Cardiac muscle cell (in vitro differentiated cells and primary cell): ENCODE data around the gene U2AF2. TPM values are rescaled to one million over a fixed set of nuclear protein-coding genes. Genes with fewer than 3 reads are reported as not detected.

Source experiments
- DNase-seq, 2 donors: peaks; one replicate each; pipeline versions ENCODE4 v3.0.0 to v3.0.0-alpha.2; 2010 to 2017; ENCODE audit warnings: low read depth in 1 of 2, low spot score in 1 of 2
- H3K27ac ChIP-seq: fragments of 200-600 bp; sonication (generic); 2 replicates; pipeline ENCODE4 v1.5.1; 2016
- H3K27me3 ChIP-seq: fragments of 200-600 bp; sonication (generic); 2 replicates; pipeline ENCODE4 v1.6.0; 2016; ENCODE audit warnings: control low read depth
- H3K36me3 ChIP-seq: fragments of 200-600 bp; sonication (generic); 2 replicates; pipeline ENCODE4 v1.5.1; 2016; ENCODE audit warnings: control low read depth
- H3K4me1 ChIP-seq: fragments of 200-600 bp; sonication (generic); 2 replicates; pipeline ENCODE4 v1.8.1; 2017; ENCODE audit warnings: low read depth, mild to moderate bottlenecking, mixed run types
- H3K4me3 ChIP-seq: fragments of 200-600 bp; sonication (generic); 2 replicates; pipeline ENCODE4 v1.5.1; 2016; ENCODE audit warnings: mild to moderate bottlenecking
- H3K9me3 ChIP-seq: fragments of 200-600 bp; sonication (generic); 2 replicates; pipeline ENCODE4 v1.5.1; 2017; ENCODE audit warnings: low read depth, mild to moderate bottlenecking, control low read depth
- CTCF ChIP-seq: IDR thresholded peaks from 2 replicates; pipeline ENCODE4 v1.5.1; 2012; ENCODE audit warnings: low read depth, mild to moderate bottlenecking, low read length
- polyA plus RNA-seq: library from polyadenylated mRNA; unstranded; fragments of >200 nt; fragmentation: Nextera tagmentation; extraction: Ambion mirVana; gene quantifications from 2 replicates; pipeline ENCODE4 v1.2.1, GENCODE V29; 2016
- total RNA-seq: library from RNA; depleted of rRNA; stranded (reverse); fragments of >200 nt; gene quantifications from 2 replicates; pipeline ENCODE4 v1.2.3, GENCODE V29; 2016

U2AF2 gene
- total and polyA plus RNA-seq, 2 experiments from 2014 or later: 13.4 to 187 TPM

- peak overlapping the region; percentile 64 for H3K27ac ChIP-seq
- no peaks in the 10 kb centered on the region for H3K36me3 ChIP-seq
- H3K4me3 ChIP-seq: no peak overlapping the region
- no peaks in the 10 kb centered on the region for H3K9me3 ChIP-seq
- DNase-seq: peak; percentile 96 to 97
- H3K27me3 ChIP-seq: no peaks in the 10 kb centered on the region
- TF ChIP-seq CTCF: peak; percentile 82
- H3K4me1 ChIP-seq: peaks cover 5% of the 10 kb centered on the region
Observed at GRCh38 chr19:55632463-55632834, 22.4 kb upstream of the U2AF2 start.

- DNase-seq: no peak
- no peak overlapping the region for H3K27ac ChIP-seq
- TF ChIP-seq CTCF: no peak
- peaks cover 5% of the 10 kb centered on the region for H3K4me1 ChIP-seq
- H3K36me3 ChIP-seq: no peaks in the 10 kb centered on the region
- H3K4me3 ChIP-seq: no peak overlapping the region
- H3K27me3 ChIP-seq: no peaks in the 10 kb centered on the region
- H3K9me3 ChIP-seq: no peaks in the 10 kb centered on the region
Observed at GRCh38 chr19:55633861-55634260, 21.0 kb upstream of the U2AF2 start.

- no peaks in the 10 kb centered on the region for H3K9me3 ChIP-seq
- peaks cover 5% of the 10 kb centered on the region for H3K4me1 ChIP-seq
- DNase-seq: no peak
- H3K4me3 ChIP-seq: peak overlapping the region; percentile 93
- H3K27me3 ChIP-seq: no peaks in the 10 kb centered on the region
- no peak for TF ChIP-seq CTCF
- peak overlapping the region; percentile 96 for H3K27ac ChIP-seq
- no peaks in the 10 kb centered on the region for H3K36me3 ChIP-seq
Observed at GRCh38 chr19:55635334-55635717, 19.5 kb upstream of the U2AF2 start.

GRCh38 chr19:55635856-55636440 lies 18.9 kb upstream of the U2AF2 start:
- TF ChIP-seq CTCF: no peak
- peaks cover 5% of the 10 kb centered on the region for H3K4me1 ChIP-seq
- no peaks in the 10 kb centered on the region for H3K27me3 ChIP-seq
- H3K36me3 ChIP-seq: no peaks in the 10 kb centered on the region
- peak overlapping the region; percentile 93 for H3K4me3 ChIP-seq
- no peaks in the 10 kb centered on the region for H3K9me3 ChIP-seq
- no peak for DNase-seq
- no peak overlapping the region for H3K27ac ChIP-seq

- no peak for DNase-seq
- H3K27me3 ChIP-seq: no peaks in the 10 kb centered on the region
- no peak for TF ChIP-seq CTCF
- no peaks in the 10 kb centered on the region for H3K36me3 ChIP-seq
- no peaks in the 10 kb centered on the region for H3K9me3 ChIP-seq
- peaks cover 5% of the 10 kb centered on the region for H3K4me1 ChIP-seq
- no peak overlapping the region for H3K4me3 ChIP-seq
- no peak overlapping the region for H3K27ac ChIP-seq
Observed at GRCh38 chr19:55636723-55637122, 18.1 kb upstream of the U2AF2 start.
